K562 (cell line): ENCODE results near the gene LY6G6D. TPM values are rescaled to one million over a fixed set of nuclear protein-coding genes. Genes with fewer than 3 reads are reported as not detected.

Experiments used
- ATAC-seq: fragments of 200-7000 bp; cut with Tn5 transposase; 3 replicates; pipeline ENCODE4 v1.9.1; 2020; ENCODE audit warnings: moderate library complexity
- BruUV-seq: library from RNA; stranded (reverse); fragments of 400-500 nt; replicated peaks from 2 replicates; lab custom pipeline; 2021; lab: Mats Ljungman, UMichigan
- CTCF ChIA-PET: fragments of 300-600 bp; formaldehyde crosslinking; extraction: SDS; loops from one replicate; lab custom pipeline; 2021; ENCODE audit warnings: low intra/inter-chr PET ratio; lab: Yijun Ruan, JAX
- POLR2A ChIA-PET: fragments of 300-600, 350-650 bp; sonication (Branson Sonifier 250); formaldehyde crosslinking; extraction: SDS; loops from one replicate; lab custom pipeline; 2021; ENCODE audit warnings: antibody characterized with exemption, inconsistent platforms; lab: Yijun Ruan, JAX
- DNase-seq, 4 experiments: peaks; one replicate each; pipeline versions ENCODE4 v3.0.0 to v3.0.0-alpha.2; 2011 to 2018; ENCODE audit warnings: low spot score in 3 of 4, mixed read lengths in 3 of 4; ENCODE audit errors: extremely low read depth in 1 of 4
- FAIRE-seq: peaks from 2 replicates; lab custom pipeline; 2011; peaks lifted over from hg19 to GRCh38; lab: Jason Lieb, UNC
- H2AFZ ChIP-seq: 2 replicates; pipeline ENCODE4 v1.6.0; 2011; ENCODE audit warnings: low read depth, low read length, control low read depth, inconsistent platforms
- H3K27ac ChIP-seq: fragments of 200-600 bp; 3 replicates; pipeline ENCODE4 v1.8.0; 2011; ENCODE audit warnings: low read depth, mild to moderate bottlenecking, control low read depth, inconsistent platforms, low read length, moderate library complexity, mixed read lengths; ENCODE audit errors: extremely low read depth
- H3K27me3 ChIP-seq, 2 experiments: fragments of 300-600 bp in 1 of 2; 2 replicates in 1 of 2; 3 replicates in 1 of 2; pipeline versions ENCODE4 v1.6.0 to v1.8.0; 2011; ENCODE audit warnings: inconsistent platforms in 2 of 2, low read length in 2 of 2, mild to moderate bottlenecking in 1 of 2, mixed read lengths in 1 of 2, moderate library complexity in 1 of 2; ENCODE audit not compliant: control insufficient read depth in 2 of 2, insufficient read depth in 2 of 2
- H3K36me3 ChIP-seq: fragments of 300-600 bp; 3 replicates; pipeline ENCODE4 v1.8.0; 2011; ENCODE audit warnings: mild to moderate bottlenecking, low read length, inconsistent platforms; ENCODE audit not compliant: control insufficient read depth, insufficient read depth
- H3K4me1 ChIP-seq, 2 experiments: fragments of 200-600 bp in 1 of 2; replicated peaks in 1 of 2; 2 replicates in 1 of 2; 3 replicates in 1 of 2; pipeline versions ENCODE4 v1.5.1 to v1.8.0; 2011; ENCODE audit warnings: inconsistent platforms in 2 of 2, low read length in 2 of 2, mild to moderate bottlenecking in 1 of 2, mixed read lengths in 1 of 2, moderate library complexity in 1 of 2; ENCODE audit not compliant: control insufficient read depth in 2 of 2, insufficient read depth in 2 of 2
- H3K4me2 ChIP-seq: 2 replicates; pipeline ENCODE4 v1.6.1; 2011; ENCODE audit warnings: low read length, control low read depth, inconsistent platforms, mixed read lengths; ENCODE audit not compliant: insufficient read depth
- H3K4me3 ChIP-seq: fragments of 200-600 bp; sonication (generic), shearing (Covaris generic); 2 replicates; pipeline ENCODE4 v1.5.1; 2016; ENCODE audit warnings: control low read depth, inconsistent platforms
- H3K79me2 ChIP-seq: fragments of 200-600 bp; 3 replicates; pipeline ENCODE4 v1.8.0; 2011; ENCODE audit warnings: low read length, inconsistent platforms; ENCODE audit not compliant: control insufficient read depth, insufficient read depth
- H3K9ac ChIP-seq, 2 experiments: 2 replicates each; pipeline versions ENCODE4 v1.6.0 to v1.6.1; 2011; ENCODE audit warnings: low read depth in 2 of 2, low read length in 2 of 2, control low read depth in 1 of 2, inconsistent platforms in 1 of 2, mild to moderate bottlenecking in 1 of 2, mixed read lengths in 1 of 2; ENCODE audit not compliant: insufficient read depth in 1 of 2
- H3K9me1 ChIP-seq: one replicate; pipeline ENCODE4 v1.6.0; 2011; ENCODE audit warnings: inconsistent platforms, mild to moderate bottlenecking, low read length, moderate library complexity; ENCODE audit not compliant: control insufficient read depth, insufficient read depth
- H3K9me3 ChIP-seq: replicated peaks from 2 replicates; pipeline ENCODE4 v1.5.1; 2011; ENCODE audit warnings: low read depth, low read length, inconsistent platforms; ENCODE audit not compliant: control insufficient read depth, insufficient read depth
- H4K20me1 ChIP-seq: replicated peaks from 2 replicates; pipeline ENCODE4 v1.6.1; 2011; ENCODE audit warnings: low read length, inconsistent platforms, mixed read lengths; ENCODE audit not compliant: control insufficient read depth, insufficient read depth
- SP1 ChIP-seq: sonication (generic); formaldehyde crosslinking; IDR thresholded peaks from 2 replicates; pipeline ENCODE4 v1.8.1; 2022; ENCODE audit warnings: mild to moderate bottlenecking, missing genetic modification reagents
- XRCC3 ChIP-seq: fragments of 450-650 bp; IDR thresholded peaks from 2 replicates; pipeline ENCODE4 v1.6.1; 2017; ENCODE audit warnings: mild to moderate bottlenecking, moderate library complexity
- ZFX ChIP-seq: sonication (generic); formaldehyde crosslinking; IDR thresholded peaks from 2 replicates; pipeline ENCODE4 v1.8.0; 2022; ENCODE audit warnings: mild to moderate bottlenecking, missing genetic modification reagents, moderate library complexity
- WGBS: fragments of 100-300 bp; shearing (Covaris generic); methylation state at CpG from one replicate; pipeline ENCODE4 v1.1.6; 2016; ENCODE audit warnings: low coverage, mixed read lengths; ENCODE audit not compliant: insufficient coverage; ENCODE audit errors: missing lambda C conversion rate; 5-methylcytosine and 5-hydroxymethylcytosine counted together
- in situ Hi-C: fragments of 300-500 bp; cut with MboI; formaldehyde crosslinking; loops from 4 replicates; pipeline ENCODE4 v1.15.0; 2018; ENCODE audit warnings: inconsistent platforms, mixed read lengths
- intact Hi-C: fragments of 100-400 bp; cut with micrococcal nuclease; formaldehyde crosslinking; loops from 2 replicates; pipeline ENCODE4 v1.14.2; 2022
- polyA plus RNA-seq, 8 experiments: library from polyadenylated mRNA; depleted of rRNA in 4 of 8; stranded (reverse) in 5 of 8; unstranded in 3 of 8; fragments of >200 nt; fragmentation: Nextera tagmentation in 2 of 8; fragmentation: Illumina TruSeq in 1 of 8; extraction: Ambion mirVana in 2 of 8; extraction: Trizol in 1 of 8; gene quantifications; 2 replicates each; pipeline versions ENCODE4 v1.2.1 to v1.2.3, GENCODE V29; 2011 to 2014; ENCODE audit warnings: inconsistent platforms in 1 of 8, missing spikeins in 1 of 8
- total RNA-seq, 7 experiments: library from RNA; depleted of rRNA in 6 of 7; stranded (reverse); fragments of >200 nt in 6 of 7; fragmentation: Illumina TruSeq in 2 of 7; extraction: Trizol in 2 of 7; gene quantifications; 2 replicates each; pipeline versions ENCODE4 v1.2.1 to v1.2.3, GENCODE V29; 2011 to 2021; ENCODE audit warnings: low replicate concordance in 1 of 7
- TF ChIP-seq, protein P1 (sequence below), 3 experiments: IDR thresholded peaks in 2 of 3; conservative IDR thresholded peaks in 1 of 3; 2 replicates each; pipeline ENCODE4 v1.5.1; 2011 to 2012; ENCODE audit warnings: low read length in 3 of 3, mild to moderate bottlenecking in 3 of 3, control low read depth in 2 of 3, improper control_type of control experiment in 1 of 3, inconsistent platforms in 1 of 3, low read depth in 1 of 3, mixed read lengths in 1 of 3, moderate library complexity in 1 of 3; ENCODE audit not compliant: insufficient read depth in 2 of 3
- TF ChIP-seq, protein P2 (sequence below), 2 experiments: fragments of 450-650 bp in 1 of 2; sonication (generic) in 1 of 2; formaldehyde crosslinking; conservative IDR thresholded peaks; 2 replicates each; pipeline versions ENCODE4 v1.4.0 to v1.8.1; 2020 to 2022; ENCODE audit warnings: mild to moderate bottlenecking in 1 of 2, missing genetic modification reagents in 1 of 2

Gene LY6G6D
- total and polyA plus RNA-seq, 9 of the 15 experiments (the other 6 are each of a cell fraction or from before 2014, with no cell fraction given) = 0.30 to 0.38 TPM; not detected in 7

DNA sequence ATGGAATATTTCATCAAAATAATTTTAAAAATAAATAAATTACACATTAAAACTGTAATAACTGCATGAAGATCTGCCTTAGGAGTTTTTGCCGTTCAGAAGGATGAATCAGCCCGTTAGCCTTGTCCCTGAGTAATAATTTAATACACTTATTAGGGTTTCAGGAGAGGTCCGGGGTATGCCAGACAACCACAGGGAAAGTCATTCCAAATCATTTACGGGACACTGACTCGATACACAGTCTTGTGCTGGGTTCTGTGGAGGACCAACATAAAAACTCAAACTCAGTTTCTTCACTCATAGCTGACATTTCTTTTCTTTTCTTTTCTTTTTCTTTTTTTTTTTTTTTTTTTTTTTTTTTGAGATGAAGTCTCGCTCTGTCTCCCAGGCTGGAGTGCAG is 9.2 kb upstream of the LY6G6D start:
- WGBS = 76% methylated on average over 6 of the region's 6 CpGs
- no peak for DNase-seq
- ChIA-PET CTCF (no interaction called here), POLR2A (interaction anchor here (0.6 to 12.4 kb wide), 5 partner anchors 10 to 101 kb away, joined by 3 to 223 read pairs (median 7); partner anchors contain the start of genes DDAH2, LSM2, LY6G6C and LY6G6D)
- Histone ChIP-seq H3K27ac (no peak overlapping the region), H3K9me1 (no peaks in the 10 kb centered on the region), H3K4me1 (peaks cover 33 to 35% of the 10 kb centered on the region in 2 experiments), H3K9ac (no peak overlapping the region), H3K4me3 (no peak overlapping the region), H3K4me2 (no peak overlapping the region), H2AFZ (peak overlapping the region; percentile 52), H3K9me3 (no peaks in the 10 kb centered on the region), H3K27me3 (no peaks in the 10 kb centered on the region), H3K36me3 (peaks cover 11% of the 10 kb centered on the region), H4K20me1 (no peaks in the 10 kb centered on the region; the same call in 1 of the 2 replicates), H3K79me2 (peaks cover 26% of the 10 kb centered on the region)
- in situ Hi-C loops = no loop called here
- FAIRE-seq = no peak
- intact Hi-C loops = no loop called here
- TF ChIP-seq, protein P1, sequence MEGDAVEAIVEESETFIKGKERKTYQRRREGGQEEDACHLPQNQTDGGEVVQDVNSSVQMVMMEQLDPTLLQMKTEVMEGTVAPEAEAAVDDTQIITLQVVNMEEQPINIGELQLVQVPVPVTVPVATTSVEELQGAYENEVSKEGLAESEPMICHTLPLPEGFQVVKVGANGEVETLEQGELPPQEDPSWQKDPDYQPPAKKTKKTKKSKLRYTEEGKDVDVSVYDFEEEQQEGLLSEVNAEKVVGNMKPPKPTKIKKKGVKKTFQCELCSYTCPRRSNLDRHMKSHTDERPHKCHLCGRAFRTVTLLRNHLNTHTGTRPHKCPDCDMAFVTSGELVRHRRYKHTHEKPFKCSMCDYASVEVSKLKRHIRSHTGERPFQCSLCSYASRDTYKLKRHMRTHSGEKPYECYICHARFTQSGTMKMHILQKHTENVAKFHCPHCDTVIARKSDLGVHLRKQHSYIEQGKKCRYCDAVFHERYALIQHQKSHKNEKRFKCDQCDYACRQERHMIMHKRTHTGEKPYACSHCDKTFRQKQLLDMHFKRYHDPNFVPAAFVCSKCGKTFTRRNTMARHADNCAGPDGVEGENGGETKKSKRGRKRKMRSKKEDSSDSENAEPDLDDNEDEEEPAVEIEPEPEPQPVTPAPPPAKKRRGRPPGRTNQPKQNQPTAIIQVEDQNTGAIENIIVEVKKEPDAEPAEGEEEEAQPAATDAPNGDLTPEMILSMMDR (IDR thresholded peaks at IDR 0.05 in 2 of 3, conservative IDR thresholded peaks at IDR 0.05 in 1 of 3; ENCODE audit: insufficient read depth in 2 of 3, low read depth in 1 of 3, low read length in 3 of 3) = no peak
- TF ChIP-seq, protein P2, sequence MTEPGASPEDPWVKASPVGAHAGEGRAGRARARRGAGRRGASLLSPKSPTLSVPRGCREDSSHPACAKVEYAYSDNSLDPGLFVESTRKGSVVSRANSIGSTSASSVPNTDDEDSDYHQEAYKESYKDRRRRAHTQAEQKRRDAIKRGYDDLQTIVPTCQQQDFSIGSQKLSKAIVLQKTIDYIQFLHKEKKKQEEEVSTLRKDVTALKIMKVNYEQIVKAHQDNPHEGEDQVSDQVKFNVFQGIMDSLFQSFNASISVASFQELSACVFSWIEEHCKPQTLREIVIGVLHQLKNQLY (CRISPR knock-in tag; conservative IDR thresholded peaks at IDR 0.05) = no peak
- 0 out of 2 replicates have a peak, but pooled peaks have one; percentile 10 for TF ChIP-seq ZFX (CRISPR knock-in tag)
- 0 out of 2 replicates have a peak, but pooled peaks have one; percentile 10 for TF ChIP-seq SP1 (CRISPR knock-in tag)
- TF ChIP-seq XRCC3 = no peak
- BruUV-seq = no TSS peak
- ATAC-seq = no peak
